ENCODE data around the gene NELFB. TPM values are rescaled to one million over a fixed set of nuclear protein-coding genes. Genes with fewer than 3 reads are reported as not detected.

Gene NELFB
- polyA plus RNA-seq, 1 donor (not counting 4 experiments of a cell fraction or from before 2014, with no cell fraction given) = 25.1 TPM

- H3K27ac ChIP-seq (ENCODE audit: control insufficient read depth, insufficient read depth, low read length) = no peak overlapping the region
- no peak overlapping the region for H3K4me2 ChIP-seq (ENCODE audit: control insufficient read depth, extremely low read depth, insufficient read depth, low read depth, low read length)
- peaks cover 35% of the 10 kb centered on the region for H3K4me1 ChIP-seq (ENCODE audit: control insufficient read depth, extremely low read depth, insufficient read depth, low read length)
- H3K36me3 ChIP-seq (ENCODE audit: control insufficient read depth in 2 of 2, extremely low read depth in 1 of 2, insufficient read depth in 2 of 2, low read length in 2 of 2) = no peaks in the 10 kb centered on the region
- H2AFZ ChIP-seq (ENCODE audit: control insufficient read depth, low read length) = no peak overlapping the region
- DNase-seq (ENCODE audit: low read depth, low spot score) = no peak
- no peaks in the 10 kb centered on the region for H3K9me1 ChIP-seq (ENCODE audit: control insufficient read depth, extremely low read depth, insufficient read depth, low read length)
- dilution Hi-C loops (cut with MboI; ENCODE audit: extremely low pct_ligation_motif_present, low sequenced_read_pairs) = no loop called here
- no peaks in the 10 kb centered on the region for H4K20me1 ChIP-seq (ENCODE audit: control insufficient read depth, extremely low read depth, insufficient read depth, low read length)
- H3K9me3 ChIP-seq (ENCODE audit: control insufficient read depth, low read depth, low read length) = no peaks in the 10 kb centered on the region
- TF ChIP-seq EZH2 (IDR thresholded peaks at IDR 0.05; ENCODE audit: low read length) (no peak), CTCF (optimal IDR thresholded peaks at IDR 0.05 in 1 of 3, IDR thresholded peaks at IDR 0.05 in 1 of 3, conservative IDR thresholded peaks at IDR 0.05 in 1 of 3; ENCODE audit: extremely low read depth in 1 of 3, insufficient read depth in 2 of 3, low read length in 3 of 3) (no peak)
- H3K27me3 ChIP-seq (ENCODE audit: control insufficient read depth, extremely low read depth, insufficient read depth, low read length) = peaks cover 12% of the 10 kb centered on the region
- no peaks in the 10 kb centered on the region for H3K79me2 ChIP-seq (ENCODE audit: control insufficient read depth, insufficient read depth, low read length)
- H3K9ac ChIP-seq (ENCODE audit: control insufficient read depth, extremely low read depth, insufficient read depth, low read length) = no peak overlapping the region
- H3K4me3 ChIP-seq (ENCODE audit: control insufficient read depth in 2 of 3, extremely low read depth in 1 of 3, insufficient read depth in 2 of 3, low read depth in 1 of 3, low read length in 3 of 3) = no peak overlapping the region
- FAIRE-seq = no peak
Measured at GRCh38 chr9:137306066-137306849, 51.1 kb downstream of the NELFB start.

GRCh38 chr9:137306850-137307254 lies 51.7 kb downstream of the NELFB start:
- no peaks in the 10 kb centered on the region for H3K9me1 ChIP-seq (ENCODE audit: control insufficient read depth, extremely low read depth, insufficient read depth, low read length)
- peaks cover 12% of the 10 kb centered on the region for H3K27me3 ChIP-seq (ENCODE audit: control insufficient read depth, extremely low read depth, insufficient read depth, low read length)
- peaks cover 38% of the 10 kb centered on the region for H3K4me1 ChIP-seq (ENCODE audit: control insufficient read depth, extremely low read depth, insufficient read depth, low read length)
- dilution Hi-C loops (cut with MboI; ENCODE audit: extremely low pct_ligation_motif_present, low sequenced_read_pairs) = no loop called here
- H2AFZ ChIP-seq (ENCODE audit: control insufficient read depth, low read length) = no peak overlapping the region
- H3K4me3 ChIP-seq (ENCODE audit: control insufficient read depth in 2 of 3, extremely low read depth in 1 of 3, insufficient read depth in 2 of 3, low read depth in 1 of 3, low read length in 3 of 3) = no peak overlapping the region
- H3K27ac ChIP-seq (ENCODE audit: control insufficient read depth, insufficient read depth, low read length) = no peak overlapping the region
- H3K9ac ChIP-seq (ENCODE audit: control insufficient read depth, extremely low read depth, insufficient read depth, low read length) = no peak overlapping the region
- H3K79me2 ChIP-seq (ENCODE audit: control insufficient read depth, insufficient read depth, low read length) = no peaks in the 10 kb centered on the region
- no peaks in the 10 kb centered on the region for H4K20me1 ChIP-seq (ENCODE audit: control insufficient read depth, extremely low read depth, insufficient read depth, low read length)
- H3K4me2 ChIP-seq (ENCODE audit: control insufficient read depth, extremely low read depth, insufficient read depth, low read depth, low read length) = no peak overlapping the region
- DNase-seq (ENCODE audit: low read depth, low spot score) (no peak), FAIRE-seq (no peak)
- TF ChIP-seq EZH2 (IDR thresholded peaks at IDR 0.05; ENCODE audit: low read length) (no peak), CTCF (optimal IDR thresholded peaks at IDR 0.05 in 1 of 3, IDR thresholded peaks at IDR 0.05 in 1 of 3, conservative IDR thresholded peaks at IDR 0.05 in 1 of 3; ENCODE audit: extremely low read depth in 1 of 3, insufficient read depth in 2 of 3, low read length in 3 of 3) (no peak)
- H3K9me3 ChIP-seq (ENCODE audit: control insufficient read depth, low read depth, low read length) = no peaks in the 10 kb centered on the region
- H3K36me3 ChIP-seq (ENCODE audit: control insufficient read depth in 2 of 2, extremely low read depth in 1 of 2, insufficient read depth in 2 of 2, low read length in 2 of 2) = no peaks in the 10 kb centered on the region
